Lower leg skin (tissue), 4 donors: ENCODE measurements around the gene ANKAR. TPM values are rescaled to one million over a fixed set of nuclear protein-coding genes. Genes with fewer than 3 reads are reported as not detected.
A peak's percentile ranks its signal among the peaks of the same experiment; 100 is the strongest.

Experiments
- DNase-seq, 2 donors: peaks; one replicate each; pipeline ENCODE4 v3.0.0-alpha.2; 2019; ENCODE audit warnings: low spot score in 2 of 2
- H3K4me3 ChIP-seq: fragments of 200-600 bp; sonication (generic); 2 replicates; pipeline ENCODE4 v1.5.1; 2017; ENCODE audit warnings: mild to moderate bottlenecking, low read depth; ENCODE audit not compliant: poor library complexity, severe bottlenecking
- POLR2A ChIP-seq, 2 donors: fragments of 450-650 bp; IDR thresholded peaks; one replicate each; pipeline ENCODE4 v1.6.1; 2016 to 2017; ENCODE audit warnings: antibody characterized with exemption in 2 of 2, mild to moderate bottlenecking in 1 of 2, moderate library complexity in 1 of 2
- WGBS, 2 donors: methylation state at CpG; one replicate each; pipeline ENCODE4 v1.1.5; 2018; 5-methylcytosine and 5-hydroxymethylcytosine counted together
- intact Hi-C: fragments of 100-400 bp; cut with DNase I; formaldehyde crosslinking; loops from one replicate; pipeline ENCODE4 v1.15.0; 2023; ENCODE audit warnings: low total_unique reads
- total RNA-seq, 4 donors: library from RNA; depleted of rRNA; stranded (reverse); fragments of >200 nt; gene quantifications; one replicate each; pipeline ENCODE4 v1.1.0, GENCODE V29; 2016
- TF ChIP-seq, protein P1 (sequence below), 3 donors: fragments of 450-650 bp; IDR thresholded peaks; one replicate each; pipeline ENCODE4 v1.5.1; 2016; ENCODE audit warnings: antibody characterized with exemption in 3 of 3, mild to moderate bottlenecking in 3 of 3, moderate library complexity in 2 of 3

The ANKAR gene
- total RNA-seq, 4 donors from 2014 or later = 0.42 to 5.4 (median 3.4) TPM

DNA sequence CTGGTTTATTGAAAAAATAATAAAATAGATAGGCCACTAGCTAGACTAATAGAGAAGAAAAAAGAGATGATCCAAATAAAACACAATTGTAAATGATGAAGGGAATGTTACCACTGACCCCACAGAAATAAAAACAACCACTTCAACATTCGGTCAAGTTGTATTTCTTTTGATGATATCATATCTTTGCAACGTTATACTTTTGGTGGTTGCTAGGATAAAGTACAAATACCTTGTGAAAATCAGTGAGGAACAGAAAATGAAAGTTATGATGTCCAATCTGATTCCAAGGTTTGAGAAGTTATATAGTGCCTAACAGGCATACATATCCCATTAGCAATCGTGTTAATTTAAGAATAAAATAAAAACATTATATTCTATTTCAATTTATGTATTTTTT lies 19.8 kb upstream of the ANKAR start:
- intact Hi-C loops = no loop called here
- TF ChIP-seq, protein P1, sequence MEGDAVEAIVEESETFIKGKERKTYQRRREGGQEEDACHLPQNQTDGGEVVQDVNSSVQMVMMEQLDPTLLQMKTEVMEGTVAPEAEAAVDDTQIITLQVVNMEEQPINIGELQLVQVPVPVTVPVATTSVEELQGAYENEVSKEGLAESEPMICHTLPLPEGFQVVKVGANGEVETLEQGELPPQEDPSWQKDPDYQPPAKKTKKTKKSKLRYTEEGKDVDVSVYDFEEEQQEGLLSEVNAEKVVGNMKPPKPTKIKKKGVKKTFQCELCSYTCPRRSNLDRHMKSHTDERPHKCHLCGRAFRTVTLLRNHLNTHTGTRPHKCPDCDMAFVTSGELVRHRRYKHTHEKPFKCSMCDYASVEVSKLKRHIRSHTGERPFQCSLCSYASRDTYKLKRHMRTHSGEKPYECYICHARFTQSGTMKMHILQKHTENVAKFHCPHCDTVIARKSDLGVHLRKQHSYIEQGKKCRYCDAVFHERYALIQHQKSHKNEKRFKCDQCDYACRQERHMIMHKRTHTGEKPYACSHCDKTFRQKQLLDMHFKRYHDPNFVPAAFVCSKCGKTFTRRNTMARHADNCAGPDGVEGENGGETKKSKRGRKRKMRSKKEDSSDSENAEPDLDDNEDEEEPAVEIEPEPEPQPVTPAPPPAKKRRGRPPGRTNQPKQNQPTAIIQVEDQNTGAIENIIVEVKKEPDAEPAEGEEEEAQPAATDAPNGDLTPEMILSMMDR (IDR thresholded peaks at IDR 0.05) = no peak
- no peak for TF ChIP-seq POLR2A (IDR thresholded peaks at IDR 0.05)
- no peak for DNase-seq
- no peak overlapping the region for H3K4me3 ChIP-seq
- 66 to 70% methylated on average over 3 of the region's 3 CpGs for WGBS, 2 donors

DNA sequence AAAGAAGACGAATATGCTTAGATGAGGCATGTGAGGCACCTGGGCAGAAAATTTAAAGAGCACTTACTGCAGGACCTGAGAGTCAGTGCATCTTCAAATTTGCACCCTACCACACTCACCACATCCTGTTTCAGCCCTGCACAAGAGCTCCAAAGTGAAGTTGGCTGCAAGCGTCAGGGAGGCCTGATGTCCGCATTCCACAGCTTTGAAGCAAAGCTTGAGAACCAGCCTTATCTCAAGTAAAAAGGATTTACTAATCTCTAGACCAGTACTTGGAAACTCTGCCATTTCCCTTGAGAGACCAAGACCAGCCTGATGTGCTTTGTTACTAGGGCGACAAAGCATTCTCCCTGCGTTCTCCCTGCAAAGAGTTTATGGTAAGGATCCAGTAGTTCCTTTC lies 16.6 kb upstream of the ANKAR start:
- TF ChIP-seq, protein P1 (IDR thresholded peaks at IDR 0.05) = no peak
- no peak for TF ChIP-seq POLR2A (IDR thresholded peaks at IDR 0.05)
- no peak for DNase-seq
- intact Hi-C loops = loop anchor here (2.0 kb wide), 1 partner anchor 39 kb away; no protein-coding TSS in a partner anchor
- no peak overlapping the region for H3K4me3 ChIP-seq
- WGBS, 2 donors = 71 to 74% methylated on average over 5 of the region's 5 CpGs

DNA sequence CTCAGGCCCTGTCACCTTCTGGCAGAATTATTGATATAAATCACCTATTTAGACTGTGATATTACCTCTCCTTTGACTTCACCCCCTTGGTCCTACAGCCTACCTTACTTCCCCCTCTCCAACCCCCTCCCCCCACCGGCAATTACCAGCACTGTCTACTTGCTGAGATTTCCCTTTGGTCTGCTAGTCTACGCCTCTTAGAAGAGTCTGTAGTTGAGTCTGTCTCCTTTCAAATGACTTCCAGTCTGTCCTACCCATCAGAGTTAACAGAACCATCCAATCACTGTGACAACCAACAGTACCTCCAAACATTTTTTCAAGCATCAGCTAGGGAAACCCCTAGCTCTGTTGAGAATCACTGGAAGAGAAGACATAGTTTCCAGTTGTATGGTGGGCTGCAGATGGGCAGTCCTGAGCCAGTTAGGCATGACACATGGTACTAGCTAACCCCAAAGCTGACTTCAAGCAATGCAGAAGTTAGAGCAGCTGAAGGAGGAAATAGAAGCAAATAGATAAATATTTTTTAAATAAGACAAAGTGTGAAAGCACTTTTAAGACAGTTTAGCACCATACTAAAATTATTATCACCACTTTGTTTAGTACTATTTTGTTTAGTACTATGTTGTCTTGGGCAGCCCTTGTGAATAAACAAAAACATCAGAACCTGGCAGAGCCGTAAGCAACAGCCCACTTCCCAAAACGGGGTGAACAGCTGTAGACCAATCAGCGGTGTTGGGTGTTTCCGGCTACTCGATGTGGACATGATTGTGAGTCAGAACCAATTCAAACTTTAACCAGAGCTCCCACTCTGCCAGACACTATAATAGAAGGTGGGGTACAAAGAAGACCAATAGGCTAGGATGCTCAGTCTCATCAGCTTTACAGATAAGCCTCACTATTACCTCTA lies 15.9 kb upstream of the ANKAR start:
- TF ChIP-seq, protein P1 (IDR thresholded peaks at IDR 0.05) = no peak
- TF ChIP-seq POLR2A (IDR thresholded peaks at IDR 0.05) = no peak
- 60 to 62% methylated on average over 7 of the region's 7 CpGs for WGBS, 2 donors
- peak in 1 of 2 donors; percentile 79 for DNase-seq

DNA sequence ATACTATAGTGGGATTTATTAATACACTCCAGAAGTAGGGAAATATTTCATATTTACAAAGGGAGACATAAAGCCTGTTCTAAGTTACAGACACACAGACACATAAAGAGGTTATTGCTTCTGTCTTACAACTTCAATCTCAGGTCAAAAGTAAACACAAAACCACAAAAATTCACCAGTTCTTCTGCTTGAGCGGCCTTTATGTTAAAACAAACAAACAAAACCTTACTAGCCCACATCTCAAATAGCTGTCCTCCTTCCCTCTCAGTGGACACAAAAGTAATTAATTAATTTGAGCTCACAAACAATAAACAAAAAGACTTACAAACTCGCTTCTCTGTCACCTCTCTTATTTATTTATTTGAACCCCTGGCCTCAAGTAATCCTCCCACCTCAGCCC lies 14.7 kb upstream of the ANKAR start:
- no peak overlapping the region for H3K4me3 ChIP-seq
- 59 to 68% methylated on average over 2 of the region's 2 CpGs for WGBS, 2 donors
- intact Hi-C loops = loop anchor here (2.0 kb wide), 1 partner anchor 37 kb away; no protein-coding TSS in a partner anchor
- TF ChIP-seq, protein P1 (IDR thresholded peaks at IDR 0.05) = no peak
- no peak for TF ChIP-seq POLR2A (IDR thresholded peaks at IDR 0.05)
- DNase-seq = no peak

More for the DNA sequence above, 15.9 kb upstream of the ANKAR start:
- H3K4me3 ChIP-seq = no peak overlapping the region
- intact Hi-C loops = loop anchor here (2.0 kb wide), 1 partner anchor 38 kb away; no protein-coding TSS in a partner anchor

DNA sequence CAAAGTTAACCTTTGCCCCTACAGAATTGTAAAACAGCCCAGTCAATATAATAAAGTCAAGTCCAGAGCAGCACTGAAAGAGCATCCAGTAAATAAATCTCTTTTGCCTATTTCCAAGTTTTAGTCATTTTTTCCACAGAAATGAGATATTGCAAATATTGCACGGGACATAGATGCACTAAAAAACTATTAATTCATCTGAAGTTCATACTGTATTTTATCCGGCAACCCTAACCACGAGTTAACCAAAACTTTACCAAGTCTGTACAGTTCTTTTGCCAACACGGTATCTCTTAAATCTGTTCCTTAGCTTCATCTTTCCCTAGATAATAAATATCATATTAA lies 13.7 kb upstream of the ANKAR start:
- WGBS, 2 donors = 6 to 7% methylated on average over 4 of the region's 4 CpGs
- TF ChIP-seq, protein P1 (IDR thresholded peaks at IDR 0.05) = no peak
- TF ChIP-seq POLR2A (IDR thresholded peaks at IDR 0.05) = no peak
- no peak overlapping the region for H3K4me3 ChIP-seq
- intact Hi-C loops = no loop called here
- no peak for DNase-seq
